HepG2 (cell line): ENCODE results near the gene IQCK. TPM values are rescaled to one million over a fixed set of nuclear protein-coding genes. Genes with fewer than 3 reads are reported as not detected.

ENCODE experiments used
- ATAC-seq: fragments of 200-7000 bp; cut with Tn5 transposase; 3 replicates; pipeline ENCODE4 v1.9.1; 2020; ENCODE audit warnings: mild to moderate bottlenecking, moderate library complexity
- BruUV-seq: library from RNA; stranded (reverse); fragments of 400-500 nt; replicated peaks from 2 replicates; lab custom pipeline; 2021; lab: Mats Ljungman, UMichigan
- CTCF ChIA-PET: fragments of 300-600 bp; formaldehyde crosslinking; extraction: SDS; loops from one replicate; lab custom pipeline; 2021; ENCODE audit warnings: low total read pairs, inconsistent platforms, low intra/inter-chr PET ratio; lab: Yijun Ruan, JAX
- POLR2A ChIA-PET: fragments of 350-600 bp; sonication (Branson Sonifier 250); formaldehyde crosslinking; loops from one replicate; lab custom pipeline; 2020; ENCODE audit warnings: antibody characterized with exemption, inconsistent platforms; lab: Yijun Ruan, JAX
- DNase-seq: peaks from one replicate; pipeline ENCODE4 v3.0.0-alpha.2; 2015; ENCODE audit warnings: low spot score
- FAIRE-seq: peaks from 3 replicates; lab custom pipeline; 2011; peaks lifted over from hg19 to GRCh38; lab: Jason Lieb, UNC
- H2AFZ ChIP-seq: one replicate; pipeline ENCODE4 v1.6.1; 2011; ENCODE audit warnings: low read length, inconsistent platforms
- H3K27ac ChIP-seq: fragments of 300-600 bp; 3 replicates; pipeline ENCODE4 v1.8.0; 2011; ENCODE audit warnings: mixed run types, mild to moderate bottlenecking, mixed read lengths, low read length, inconsistent platforms; ENCODE audit not compliant: insufficient read depth; ENCODE audit errors: extremely low read length
- H3K27me3 ChIP-seq, 2 experiments: fragments of 200-600 bp in 1 of 2; 2 replicates in 1 of 2; 3 replicates in 1 of 2; pipeline versions ENCODE4 v1.6.0 to v1.8.0; 2011; ENCODE audit warnings: low read length in 2 of 2, mild to moderate bottlenecking in 2 of 2, moderate library complexity in 2 of 2, inconsistent platforms in 1 of 2; ENCODE audit not compliant: insufficient read depth in 2 of 2, control insufficient read depth in 1 of 2
- H3K36me3 ChIP-seq, 2 experiments: fragments of 200-600 bp in 1 of 2; replicated peaks in 1 of 2; 2 replicates in 1 of 2; 3 replicates in 1 of 2; pipeline versions ENCODE4 v1.5.1 to v1.8.0; 2011; ENCODE audit warnings: low read length in 2 of 2, inconsistent platforms in 1 of 2; ENCODE audit not compliant: insufficient read depth in 2 of 2, control insufficient read depth in 1 of 2
- H3K4me1 ChIP-seq: 2 replicates; pipeline ENCODE4 v1.5.1; 2012; ENCODE audit warnings: low read length, inconsistent platforms; ENCODE audit not compliant: insufficient read depth
- H3K4me2 ChIP-seq: 2 replicates; pipeline ENCODE4 v1.6.0; 2011; ENCODE audit warnings: low read depth, low read length, inconsistent platforms
- H3K4me3 ChIP-seq, 3 experiments: fragments of 200-600 bp in 1 of 3; sonication (generic), shearing (Covaris generic) in 1 of 3; replicated peaks in 1 of 3; 2 replicates each; pipeline ENCODE4 v1.5.1; 2011 to 2016; ENCODE audit warnings: low read length in 3 of 3, inconsistent platforms in 2 of 3, low read depth in 2 of 3, mild to moderate bottlenecking in 2 of 3, control low read depth in 1 of 3, mixed read lengths in 1 of 3; ENCODE audit not compliant: insufficient read depth in 1 of 3
- H3K79me2 ChIP-seq: one replicate; pipeline ENCODE4 v1.6.1; 2011; ENCODE audit warnings: low read length, inconsistent platforms; ENCODE audit not compliant: insufficient read depth
- H3K9ac ChIP-seq: 2 replicates; pipeline ENCODE4 v1.6.0; 2011; ENCODE audit warnings: mild to moderate bottlenecking, low read depth, low read length, inconsistent platforms; ENCODE audit not compliant: insufficient read depth
- H3K9me3 ChIP-seq: 2 replicates; pipeline ENCODE4 v1.5.1; 2012; ENCODE audit warnings: mild to moderate bottlenecking, low read length
- H4K20me1 ChIP-seq: 2 replicates; pipeline ENCODE4 v1.6.0; 2011; ENCODE audit warnings: inconsistent platforms, mild to moderate bottlenecking, low read length, moderate library complexity; ENCODE audit not compliant: insufficient read depth
- HDAC1 ChIP-seq: sonication (generic); formaldehyde crosslinking; IDR thresholded peaks from 2 replicates; pipeline ENCODE4 v1.5.1; 2020; ENCODE audit warnings: mild to moderate bottlenecking, missing genetic modification reagents
- ZNF329 ChIP-seq: sonication (generic); formaldehyde crosslinking; IDR thresholded peaks from 2 replicates; pipeline ENCODE4 v1.9.0; 2021; ENCODE audit warnings: low read depth, mild to moderate bottlenecking, missing genetic modification reagents
- ZNF33A ChIP-seq: sonication (generic); formaldehyde crosslinking; IDR thresholded peaks from 2 replicates; pipeline ENCODE4 v1.5.1; 2020; ENCODE audit warnings: missing genetic modification reagents, mild to moderate bottlenecking, moderate library complexity, borderline replicate concordance
- WGBS: methylation state at CpG from one replicate; pipeline ENCODE4 v1.1.6; 2017; ENCODE audit warnings: low lambda C conversion rate; 5-methylcytosine and 5-hydroxymethylcytosine counted together
- in situ Hi-C: cut with HindIII; loops from 2 replicates; pipeline ENCODE4 v1.10.0; 2017; ENCODE audit warnings: low pct_unique_long_range_greater_than_20kb; ENCODE audit not compliant: extremely low pct_ligation_motif_present
- intact Hi-C: fragments of 100-400 bp; cut with micrococcal nuclease; formaldehyde crosslinking; loops from one replicate; pipeline ENCODE4 v1.10.0; 2022; ENCODE audit not compliant: unreplicated experiment
- polyA plus RNA-seq, 8 experiments: library from polyadenylated mRNA; depleted of rRNA in 3 of 8; stranded (reverse) in 7 of 8; unstranded in 1 of 8; fragments of >200 nt; fragmentation: Illumina TruSeq in 4 of 8; extraction: Trizol in 4 of 8; gene quantifications; 2 replicates each; pipeline versions ENCODE4 v1.2.1 to v1.2.3, GENCODE V29; 2011 to 2016; ENCODE audit warnings: low read depth in 4 of 8, missing spikeins in 1 of 8, mixed read lengths in 1 of 8; ENCODE audit not compliant: insufficient read depth in 1 of 8
- total RNA-seq, 5 experiments: library from RNA; depleted of rRNA; stranded (reverse); fragments of >200 nt; fragmentation: Illumina TruSeq; extraction: Trizol; gene quantifications; 2 replicates each; pipeline ENCODE4 v1.2.3, GENCODE V29; 2016; ENCODE audit warnings: low read depth in 1 of 5
- TF ChIP-seq, protein P1 (sequence below): sonication (generic); formaldehyde crosslinking; IDR thresholded peaks from 2 replicates; pipeline ENCODE4 v1.5.1; 2020; ENCODE audit warnings: mild to moderate bottlenecking, missing genetic modification reagents, moderate library complexity

IQCK gene
- total and polyA plus RNA-seq, 2 of the 13 experiments (the other 11 are each of a cell fraction or from before 2014, with no cell fraction given) = 5.1 to 7.3 TPM

DNA sequence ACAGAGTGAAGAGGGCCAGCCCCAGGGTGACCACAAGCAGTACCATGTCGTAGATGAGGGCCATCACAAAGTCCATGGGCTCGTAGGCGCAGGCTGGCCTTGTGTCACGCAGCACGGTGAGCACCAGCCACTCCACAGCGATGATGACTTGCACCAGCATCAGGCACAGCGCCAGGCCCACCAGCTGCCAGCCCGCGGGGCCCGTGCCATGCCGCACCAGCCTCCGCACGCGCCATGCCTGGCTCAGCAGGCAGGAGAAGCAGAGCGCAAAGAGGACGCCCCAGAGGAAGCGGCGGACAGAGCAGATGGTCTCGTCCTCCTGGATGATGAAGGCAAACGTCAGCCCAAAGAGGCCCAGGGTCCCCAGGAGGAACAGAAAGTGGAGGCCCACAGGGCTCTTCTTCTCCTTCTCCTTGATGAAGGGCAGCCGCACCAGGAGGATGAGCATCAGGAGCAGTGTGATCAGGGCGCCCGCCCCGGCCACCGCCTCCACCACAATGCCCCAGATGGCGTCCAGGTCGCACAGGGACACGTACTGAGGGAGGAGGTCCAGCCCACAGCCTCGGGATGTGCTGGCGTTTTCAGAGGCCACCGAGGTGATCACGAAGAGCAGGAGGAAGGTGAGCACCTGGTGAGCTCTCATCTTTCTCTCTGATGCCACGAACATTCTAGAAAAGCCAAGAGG, 154.2 kb downstream of the IQCK start:
- Histone ChIP-seq H3K27me3 (no peaks in the 10 kb centered on the region; a peak in 1 of 5 replicates), H3K4me1 (no peaks in the 10 kb centered on the region), H3K79me2 (no peaks in the 10 kb centered on the region), H4K20me1 (no peaks in the 10 kb centered on the region), H3K4me3 (no peak overlapping the region), H2AFZ (no peak overlapping the region), H3K9me3 (no peaks in the 10 kb centered on the region), H3K4me2 (no peak overlapping the region), H3K36me3 (no peaks in the 10 kb centered on the region), H3K27ac (no peak overlapping the region), H3K9ac (no peak overlapping the region)
- no peak for ATAC-seq
- no peak for FAIRE-seq
- 69% methylated on average over 33 of the region's 33 CpGs for WGBS
- in situ Hi-C loops = no loop called here
- no peak for DNase-seq
- TF ChIP-seq HDAC1 (CRISPR knock-in tag) = no peak
- TF ChIP-seq, protein P1, sequence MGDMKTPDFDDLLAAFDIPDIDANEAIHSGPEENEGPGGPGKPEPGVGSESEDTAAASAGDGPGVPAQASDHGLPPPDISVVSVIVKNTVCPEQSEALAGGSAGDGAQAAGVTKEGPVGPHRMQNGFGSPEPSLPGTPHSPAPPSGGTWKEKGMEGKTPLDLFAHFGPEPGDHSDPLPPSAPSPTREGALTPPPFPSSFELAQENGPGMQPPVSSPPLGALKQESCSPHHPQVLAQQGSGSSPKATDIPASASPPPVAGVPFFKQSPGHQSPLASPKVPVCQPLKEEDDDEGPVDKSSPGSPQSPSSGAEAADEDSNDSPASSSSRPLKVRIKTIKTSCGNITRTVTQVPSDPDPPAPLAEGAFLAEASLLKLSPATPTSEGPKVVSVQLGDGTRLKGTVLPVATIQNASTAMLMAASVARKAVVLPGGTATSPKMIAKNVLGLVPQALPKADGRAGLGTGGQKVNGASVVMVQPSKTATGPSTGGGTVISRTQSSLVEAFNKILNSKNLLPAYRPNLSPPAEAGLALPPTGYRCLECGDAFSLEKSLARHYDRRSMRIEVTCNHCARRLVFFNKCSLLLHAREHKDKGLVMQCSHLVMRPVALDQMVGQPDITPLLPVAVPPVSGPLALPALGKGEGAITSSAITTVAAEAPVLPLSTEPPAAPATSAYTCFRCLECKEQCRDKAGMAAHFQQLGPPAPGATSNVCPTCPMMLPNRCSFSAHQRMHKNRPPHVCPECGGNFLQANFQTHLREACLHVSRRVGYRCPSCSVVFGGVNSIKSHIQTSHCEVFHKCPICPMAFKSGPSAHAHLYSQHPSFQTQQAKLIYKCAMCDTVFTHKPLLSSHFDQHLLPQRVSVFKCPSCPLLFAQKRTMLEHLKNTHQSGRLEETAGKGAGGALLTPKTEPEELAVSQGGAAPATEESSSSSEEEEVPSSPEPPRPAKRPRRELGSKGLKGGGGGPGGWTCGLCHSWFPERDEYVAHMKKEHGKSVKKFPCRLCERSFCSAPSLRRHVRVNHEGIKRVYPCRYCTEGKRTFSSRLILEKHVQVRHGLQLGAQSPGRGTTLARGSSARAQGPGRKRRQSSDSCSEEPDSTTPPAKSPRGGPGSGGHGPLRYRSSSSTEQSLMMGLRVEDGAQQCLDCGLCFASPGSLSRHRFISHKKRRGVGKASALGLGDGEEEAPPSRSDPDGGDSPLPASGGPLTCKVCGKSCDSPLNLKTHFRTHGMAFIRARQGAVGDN (CRISPR knock-in tag) = 0 out of 2 replicates have a peak, but pooled peaks have one; percentile 10
- TF ChIP-seq ZNF329 (CRISPR knock-in tag) = peak; percentile 96
- TF ChIP-seq ZNF33A (CRISPR knock-in tag) = no peak
- intact Hi-C loops = no loop called here
- ChIA-PET CTCF (no interaction called here), POLR2A (no interaction called here)
- BruUV-seq = no TSS peak
